Keratinocyte (primary cell): Measurements from ENCODE around the gene SDF4. TPM values are rescaled to one million over a fixed set of nuclear protein-coding genes. Genes with fewer than 3 reads are reported as not detected.

Experiments used
- DNase-seq: peaks from one replicate; pipeline ENCODE4 v3.0.0-alpha.2; 2011; ENCODE audit warnings: low read depth, missing footprints, low spot score
- FAIRE-seq: peaks from 2 replicates; lab custom pipeline; 2011; peaks lifted over from hg19 to GRCh38; lab: Jason Lieb, UNC
- H2AFZ ChIP-seq: 2 replicates; pipeline ENCODE4 v1.6.0; 2012; ENCODE audit warnings: low read length, control low read depth, inconsistent platforms; ENCODE audit not compliant: control insufficient read depth
- H3K27ac ChIP-seq: 2 replicates; pipeline ENCODE4 v1.5.1; 2011; ENCODE audit warnings: low read length; ENCODE audit not compliant: control insufficient read depth, insufficient read depth
- H3K27me3 ChIP-seq: 3 replicates; pipeline ENCODE4 v1.6.0; 2011; ENCODE audit warnings: low read length; ENCODE audit not compliant: control insufficient read depth, insufficient read depth; ENCODE audit errors: extremely low read depth
- H3K36me3 ChIP-seq, 2 experiments: 2 replicates in 1 of 2; 3 replicates in 1 of 2; pipeline ENCODE4 v1.5.1; 2011; ENCODE audit warnings: low read length in 2 of 2, mild to moderate bottlenecking in 1 of 2; ENCODE audit not compliant: control insufficient read depth in 2 of 2, insufficient read depth in 2 of 2; ENCODE audit errors: extremely low read depth in 1 of 2
- H3K4me1 ChIP-seq: 3 replicates; pipeline ENCODE4 v1.5.1; 2011; ENCODE audit warnings: low read length; ENCODE audit not compliant: control insufficient read depth, insufficient read depth; ENCODE audit errors: extremely low read depth
- H3K4me2 ChIP-seq: 3 replicates; pipeline ENCODE4 v1.6.0; 2011; ENCODE audit warnings: low read depth, low read length; ENCODE audit not compliant: control insufficient read depth, insufficient read depth; ENCODE audit errors: extremely low read depth
- H3K4me3 ChIP-seq, 3 experiments: fragments of 200-600 bp in 1 of 3; sonication (generic) in 1 of 3; 2 replicates in 2 of 3; 3 replicates in 1 of 3; pipeline ENCODE4 v1.5.1; 2011 to 2016; ENCODE audit warnings: low read length in 3 of 3, mild to moderate bottlenecking in 3 of 3, control low read depth in 2 of 3, inconsistent platforms in 1 of 3, low read depth in 1 of 3, mixed read lengths in 1 of 3, mixed run types in 1 of 3, moderate library complexity in 1 of 3; ENCODE audit not compliant: control insufficient read depth in 2 of 3, insufficient read depth in 2 of 3; ENCODE audit errors: extremely low read depth in 1 of 3
- H3K79me2 ChIP-seq: 2 replicates; pipeline ENCODE4 v1.6.0; 2012; ENCODE audit warnings: low read length; ENCODE audit not compliant: control insufficient read depth, insufficient read depth
- H3K9ac ChIP-seq: 3 replicates; pipeline ENCODE4 v1.6.0; 2011; ENCODE audit warnings: low read length; ENCODE audit not compliant: control insufficient read depth, insufficient read depth; ENCODE audit errors: extremely low read depth
- H3K9me1 ChIP-seq: 3 replicates; pipeline ENCODE4 v1.6.0; 2011; ENCODE audit warnings: low read length; ENCODE audit not compliant: control insufficient read depth, insufficient read depth; ENCODE audit errors: extremely low read depth
- H3K9me3 ChIP-seq: 2 replicates; pipeline ENCODE4 v1.5.1; 2012; ENCODE audit warnings: low read depth, low read length; ENCODE audit not compliant: control insufficient read depth
- H4K20me1 ChIP-seq: 3 replicates; pipeline ENCODE4 v1.6.0; 2011; ENCODE audit warnings: low read length; ENCODE audit not compliant: control insufficient read depth, insufficient read depth; ENCODE audit errors: extremely low read depth
- CTCF ChIP-seq, 3 experiments: IDR thresholded peaks in 1 of 3; conservative IDR thresholded peaks in 1 of 3; optimal IDR thresholded peaks in 1 of 3; 2 replicates in 2 of 3; 3 replicates in 1 of 3; pipeline versions ENCODE3 to v1.5.1; 2011; ENCODE audit warnings: low read length in 3 of 3, mild to moderate bottlenecking in 3 of 3, moderate library complexity in 2 of 3, control low read depth in 1 of 3, inconsistent platforms in 1 of 3; ENCODE audit not compliant: insufficient read depth in 2 of 3; ENCODE audit errors: extremely low read depth in 1 of 3
- EZH2 ChIP-seq: IDR thresholded peaks from one replicate; pipeline ENCODE4 v1.6.1; 2012; ENCODE audit warnings: inconsistent platforms, mild to moderate bottlenecking, low read length, moderate library complexity
- dilution Hi-C: fragments of 300-500 bp; cut with MboI; formaldehyde crosslinking; loops from one replicate; pipeline ENCODE4 v1.7.0; 2020; ENCODE audit warnings: low sequenced_read_pairs; ENCODE audit not compliant: extremely low pct_ligation_motif_present
- polyA plus RNA-seq, 5 experiments: library from polyadenylated mRNA; depleted of rRNA in 3 of 5; stranded (reverse) in 3 of 5; stranded (forward) in 1 of 5; unstranded in 1 of 5; fragments of >200 nt; gene quantifications; 1 replicate in 1 of 5; 2 replicates in 3 of 5; 3 replicates in 1 of 5; pipeline versions ENCODE4 v1.2.1 to v1.2.3, GENCODE V29; 2011 to 2012; ENCODE audit warnings: missing spikeins in 2 of 5, low read depth in 1 of 5, low replicate concordance in 1 of 5

Gene SDF4
- polyA plus RNA-seq, 1 donor (not counting 4 experiments of a cell fraction or from before 2014, with no cell fraction given): 66.3 TPM

DNA sequence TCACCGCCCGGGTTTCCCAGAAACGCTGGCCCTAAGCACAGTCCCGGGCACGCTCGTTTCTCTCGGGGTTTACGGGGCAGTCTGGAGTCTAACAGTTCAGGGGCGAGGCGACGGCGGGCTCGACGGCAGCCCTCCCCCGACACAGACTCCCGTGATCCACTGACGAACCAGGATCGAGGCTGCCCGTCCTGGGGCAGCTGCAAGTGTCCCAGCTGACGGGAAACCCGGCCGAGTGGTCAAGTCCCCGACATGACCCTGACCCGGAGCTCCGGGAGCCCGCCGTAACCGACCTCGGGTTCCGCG lies 41.4 kb upstream of the SDF4 start:
- peaks cover 49% of the 10 kb centered on the region for H3K79me2 ChIP-seq
- dilution Hi-C loops: no loop called here

GRCh38 chr1:1272341-1273208 lies 40.8 kb upstream of the SDF4 start:
- Histone ChIP-seq H3K79me2 (peaks cover 55% of the 10 kb centered on the region), H4K20me1 (peaks cover 19% of the 10 kb centered on the region)

More for the DNA sequence above, 41.4 kb upstream of the SDF4 start:
- H4K20me1 ChIP-seq: peaks cover 19% of the 10 kb centered on the region
- peaks cover 31% of the 10 kb centered on the region for H3K4me1 ChIP-seq
- H2AFZ ChIP-seq: no peak overlapping the region
- no peaks in the 10 kb centered on the region for H3K9me3 ChIP-seq
- DNase-seq (no peak), FAIRE-seq (no peak)
- H3K9me1 ChIP-seq: peaks cover 7% of the 10 kb centered on the region
- peak overlapping the region; percentile 76 for H3K27ac ChIP-seq
- peak overlapping the region; percentile 91 for H3K9ac ChIP-seq
- no peak for TF ChIP-seq CTCF (optimal IDR thresholded peaks at IDR 0.05 in 1 of 3, IDR thresholded peaks at IDR 0.05 in 1 of 3, conservative IDR thresholded peaks at IDR 0.05 in 1 of 3; ENCODE audit: extremely low read depth in 1 of 3, insufficient read depth in 2 of 3, low read length in 3 of 3)
- no peaks in the 10 kb centered on the region for H3K27me3 ChIP-seq
- peaks cover 8 to 12% of the 10 kb centered on the region in 2 experiments for H3K36me3 ChIP-seq
- peak overlapping the region; percentile 100 for H3K4me2 ChIP-seq
- peak overlapping the region; percentile 64 to 98 (median 92) for H3K4me3 ChIP-seq

More at GRCh38 chr1:1272341-1273208, 40.8 kb upstream of the SDF4 start:
- Histone ChIP-seq H3K4me3 (peak overlapping the region; percentile 64 to 98 (median 92)), H3K4me2 (peak overlapping the region; percentile 100), H2AFZ (no peak overlapping the region), H3K27ac (peak overlapping the region; percentile 76), H3K9me3 (no peaks in the 10 kb centered on the region), H3K27me3 (no peaks in the 10 kb centered on the region), H3K9ac (peak overlapping the region; percentile 91), H3K36me3 (peaks cover 11 to 12% of the 10 kb centered on the region in 2 experiments), H3K4me1 (peaks cover 31% of the 10 kb centered on the region), H3K9me1 (peaks cover 7% of the 10 kb centered on the region)
- DNase-seq (no peak), FAIRE-seq (no peak)
- no peak for TF ChIP-seq EZH2
- no peak for TF ChIP-seq CTCF (optimal IDR thresholded peaks at IDR 0.05 in 1 of 3, IDR thresholded peaks at IDR 0.05 in 1 of 3, conservative IDR thresholded peaks at IDR 0.05 in 1 of 3; ENCODE audit: extremely low read depth in 1 of 3, insufficient read depth in 2 of 3, low read length in 3 of 3)
- dilution Hi-C loops: no loop called here
